T1000 (cell line): ENCODE measurements around the gene LRBA.

Experiments
- DNase-seq: peaks from one replicate; lab custom pipeline; 2025; ENCODE audit warnings: mixed read lengths; lab: John Stamatoyannopoulos, UW

LRBA gene

DNA sequence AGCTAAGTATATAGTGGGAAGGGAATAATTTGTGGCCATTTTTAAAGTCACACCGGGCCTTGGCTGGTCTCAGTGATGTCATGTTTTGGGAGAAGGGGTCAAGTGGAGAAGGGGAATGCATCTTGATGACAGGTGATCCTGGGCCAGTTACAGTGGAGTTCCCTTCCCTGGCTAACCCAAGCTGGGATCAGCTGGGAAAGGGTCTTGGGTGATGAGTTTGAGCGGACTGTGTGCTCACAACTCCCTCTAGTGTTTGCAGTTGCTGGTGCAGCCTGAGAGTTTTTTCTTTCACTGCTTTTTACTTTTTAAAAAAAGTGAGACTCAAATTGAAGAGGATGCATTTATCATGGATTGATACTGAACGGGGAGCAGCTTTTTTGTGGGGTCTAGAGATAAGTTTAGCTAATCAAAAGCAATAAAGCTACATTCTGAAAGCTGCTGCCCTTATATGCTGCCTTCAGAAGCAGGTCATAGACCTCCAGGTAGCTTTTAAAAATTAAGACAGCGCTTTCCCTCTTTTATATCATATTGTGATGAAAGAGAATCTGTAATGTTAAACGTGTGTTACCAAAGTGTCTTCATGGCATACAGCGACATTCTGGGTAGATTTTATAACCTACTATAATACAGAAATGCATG, 772.1 kb downstream of the LRBA start:
- no peak for DNase-seq

- no peak for DNase-seq
Measured at GRCh38 chr4:150240011-150240410, 775.1 kb downstream of the LRBA start.

GRCh38 chr4:150238591-150238990, 776.5 kb downstream of the LRBA start:
- no peak for DNase-seq

DNA sequence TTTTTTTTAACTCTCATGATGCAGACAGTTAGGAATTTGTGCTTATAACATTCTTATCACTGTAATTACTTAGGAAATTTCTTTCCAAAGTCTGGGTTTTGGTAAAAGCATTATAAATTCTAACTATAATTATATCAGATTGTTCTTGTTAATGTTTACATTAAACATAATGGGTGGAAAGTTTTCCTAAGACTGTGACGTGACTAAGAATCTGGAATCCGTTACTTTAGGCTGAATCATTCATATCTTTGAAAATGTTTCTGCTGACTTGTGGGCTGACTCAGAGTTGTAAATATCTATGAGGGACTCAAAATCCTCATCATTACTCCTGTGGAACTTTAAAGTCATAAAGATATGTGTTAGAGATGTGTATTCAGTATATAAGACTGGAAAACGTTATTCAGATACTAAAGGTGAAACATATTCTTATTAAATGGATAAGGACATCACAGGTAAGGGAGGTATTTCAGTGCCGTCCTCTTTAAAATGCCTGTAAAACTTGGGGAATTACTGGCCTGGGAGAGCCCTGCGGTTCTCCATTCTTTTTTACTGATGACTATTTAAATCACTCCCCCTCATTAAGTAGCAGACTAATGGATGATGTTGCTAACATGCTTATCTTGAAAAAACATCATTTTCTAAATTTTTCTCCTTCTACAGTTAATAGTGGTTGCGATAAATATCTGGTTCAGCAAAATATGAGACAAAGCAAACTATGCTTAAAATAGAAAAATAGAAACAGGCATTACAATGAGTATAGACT, 777.8 kb downstream of the LRBA start:
- DNase-seq, result no peak

DNA sequence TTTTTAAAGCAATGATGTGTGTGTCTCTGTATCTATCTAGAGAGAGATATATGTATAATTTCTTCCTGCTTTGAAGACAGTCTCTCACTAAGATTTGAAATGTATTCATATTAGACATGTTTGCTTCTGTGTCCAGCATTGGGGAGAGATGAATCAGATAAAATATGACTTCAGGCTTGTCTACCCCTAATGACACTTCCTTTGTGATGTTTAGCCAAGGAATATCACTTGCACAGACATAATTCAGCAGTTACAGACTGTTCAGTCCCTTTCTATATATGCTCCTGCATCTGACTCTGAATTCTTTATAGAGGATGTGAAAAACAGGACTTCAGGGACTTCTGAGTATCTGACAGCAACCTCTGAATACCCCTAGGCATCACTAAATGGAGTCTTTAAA, 778.5 kb downstream of the LRBA start:
- no peak for DNase-seq

GRCh38 chr4:150235808-150236271, 779.2 kb downstream of the LRBA start:
- no peak for DNase-seq

DNA sequence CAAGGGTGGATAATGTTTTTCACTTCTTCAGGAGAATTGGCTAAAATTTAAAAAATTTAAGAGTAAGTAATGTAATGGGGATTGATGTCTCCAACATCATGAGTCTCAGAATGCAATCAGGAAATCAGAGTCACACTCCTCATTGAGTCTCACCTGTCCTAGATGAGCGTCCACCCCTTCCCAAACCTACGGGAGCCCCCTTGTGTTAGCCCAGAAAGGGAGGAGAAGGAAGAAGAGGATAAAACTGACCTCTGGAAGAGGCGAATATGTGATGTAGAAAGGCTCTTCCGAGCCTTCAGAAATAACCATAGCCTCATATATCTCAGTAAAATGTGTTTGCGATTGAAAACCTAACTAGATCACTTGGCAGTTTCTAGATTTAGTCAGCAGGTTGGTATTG, 779.8 kb downstream of the LRBA start:
- DNase-seq, result no peak

- DNase-seq, result no peak
Measured at GRCh38 chr4:150234246-150234645, 780.8 kb downstream of the LRBA start.

GRCh38 chr4:150232029-150232428, 783.1 kb downstream of the LRBA start:
- no peak for DNase-seq

DNA sequence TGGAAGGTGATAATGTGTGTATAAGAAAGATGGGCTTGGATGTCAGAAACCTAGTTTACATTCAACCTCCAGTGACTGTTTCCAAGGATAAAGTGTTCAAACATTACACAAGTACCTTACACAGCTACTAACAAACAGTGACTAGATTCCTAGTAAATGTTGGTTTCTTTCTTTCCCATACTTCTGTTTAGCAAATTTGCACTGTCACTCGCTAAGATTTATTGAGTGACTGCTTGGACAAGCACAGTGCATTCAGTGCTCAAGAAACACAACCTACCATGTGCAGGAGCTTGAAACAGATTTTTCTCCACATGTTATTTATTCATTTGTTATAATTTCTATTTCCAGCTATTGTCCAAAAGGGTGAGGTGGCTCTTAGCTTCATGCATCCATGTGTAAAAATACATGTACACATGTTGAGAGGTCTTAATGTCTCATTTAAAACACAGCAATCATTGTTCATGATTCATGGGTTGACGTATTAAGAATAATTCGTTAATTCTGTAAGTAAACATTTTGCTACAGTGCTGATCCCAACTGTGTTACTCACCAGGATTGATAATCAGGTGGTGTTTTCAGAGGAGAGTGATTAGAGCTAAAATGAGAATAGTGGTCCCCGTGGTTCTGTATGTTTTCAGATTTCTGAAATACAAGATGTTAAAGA, 783.8 kb downstream of the LRBA start:
- DNase-seq, result no peak

DNA sequence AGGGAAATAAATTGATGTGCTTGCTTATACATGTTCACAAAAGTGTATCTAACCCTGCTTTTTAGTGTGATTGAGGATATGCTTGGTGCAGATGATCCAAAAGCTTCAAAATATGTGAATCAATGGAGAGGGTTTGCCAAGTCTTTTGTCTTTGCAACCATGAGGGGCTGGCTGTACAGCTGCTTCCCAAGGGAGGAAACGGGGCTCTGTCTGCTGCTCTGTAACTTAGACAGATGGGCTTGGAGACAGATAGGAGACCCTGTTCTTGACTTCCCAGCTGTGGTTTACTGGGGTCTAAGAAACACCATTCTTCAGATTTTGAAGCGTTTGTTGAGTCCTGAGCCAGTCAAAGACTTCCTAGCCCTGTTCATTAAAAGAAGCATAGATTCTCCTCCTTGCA, 784.5 kb downstream of the LRBA start:
- no peak for DNase-seq

- no peak for DNase-seq
Measured at GRCh38 chr4:150229520-150229919, 785.6 kb downstream of the LRBA start.

- DNase-seq, result peak; percentile 29
Measured at GRCh38 chr4:150224896-150225591, 790.0 kb downstream of the LRBA start.

- DNase-seq, result no peak
Measured at GRCh38 chr4:150219841-150220240, 795.2 kb downstream of the LRBA start.

- DNase-seq, result no peak
Measured at GRCh38 chr4:150218447-150218846, 796.6 kb downstream of the LRBA start.

- DNase-seq, result no peak
Measured at GRCh38 chr4:150217808-150218207, 797.3 kb downstream of the LRBA start.

DNA sequence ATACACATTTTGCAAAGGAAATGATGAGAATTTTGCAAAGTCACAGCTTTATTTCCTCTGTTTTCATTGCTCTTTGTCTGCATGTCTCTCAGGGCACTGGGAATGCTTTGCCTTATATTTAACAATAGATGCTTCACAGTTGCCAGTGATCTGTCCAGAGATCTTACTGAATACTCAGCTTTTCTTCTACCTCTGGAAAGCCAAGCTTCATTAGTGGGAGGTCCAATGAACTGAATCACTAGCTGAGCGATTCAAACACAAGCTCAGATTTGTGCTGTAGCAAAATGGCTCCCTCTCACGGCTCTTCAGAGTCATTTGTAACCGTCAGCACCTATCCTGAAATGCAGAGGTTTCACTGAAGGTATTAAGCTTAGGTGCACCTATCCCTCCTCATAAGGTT, 797.9 kb downstream of the LRBA start:
- DNase-seq, result no peak

DNA sequence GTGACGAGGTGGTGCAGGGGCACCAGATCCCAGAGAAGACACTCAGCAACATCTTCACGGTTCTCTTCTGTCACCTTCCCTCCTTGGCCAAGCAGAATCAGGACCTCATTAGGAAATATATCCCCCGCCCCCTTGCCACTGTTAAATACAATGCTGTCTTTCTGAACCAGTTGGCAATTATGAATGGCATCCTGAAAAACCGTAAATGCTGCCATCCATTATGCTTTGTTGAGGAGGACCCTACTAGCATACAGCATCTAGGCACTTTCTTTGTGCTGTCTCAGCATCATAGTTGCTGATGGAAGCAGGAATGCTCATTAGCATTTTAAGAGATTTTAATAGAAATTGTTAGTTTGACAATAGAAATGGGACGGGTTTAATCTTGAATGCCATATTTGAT, 798.4 kb downstream of the LRBA start:
- DNase-seq, result no peak

GRCh38 chr4:150215601-150216000, 799.5 kb downstream of the LRBA start:
- no peak for DNase-seq
